ENCODE measurements around the gene SRD5A3. TPM values are rescaled to one million over a fixed set of nuclear protein-coding genes. Genes with fewer than 3 reads are reported as not detected.

The SRD5A3 gene
- total RNA-seq, 1 experiment from 2014 or later = 26.1 TPM

GRCh38 chr4:55398461-55398860, 52.4 kb downstream of the SRD5A3 start:
- Mint-ChIP-seq H3K27me3 (ENCODE audit: insufficient read depth, unreplicated experiment) (no peaks in the 10 kb centered on the region), H3K4me3 (ENCODE audit: unreplicated experiment) (peak overlapping the region; percentile 93), H3K9me3 (ENCODE audit: unreplicated experiment) (no peaks in the 10 kb centered on the region), H3K36me3 (ENCODE audit: insufficient read depth, unreplicated experiment) (peaks cover 71% of the 10 kb centered on the region), H3K27ac (ENCODE audit: low read depth, unreplicated experiment) (peak overlapping the region; percentile 98), H3K4me1 (ENCODE audit: insufficient read depth, unreplicated experiment) (peaks cover 28% of the 10 kb centered on the region)
- ChIA-PET POLR2A (interaction anchor here (0.6 to 8.8 kb wide), 20 partner anchors 10 to 1510 kb away, joined by 3 to 387 read pairs (median 5); partner anchors contain the start of genes CLOCK, NMU, PAICS and PPAT), CTCF (interaction anchor here (0.9 to 2.7 kb wide), 9 partner anchors 9 to 468 kb away, joined by 3 to 37 read pairs (median 4); partner anchors contain the start of gene SRD5A3)
- no TSS peak for BruUV-seq (replicated peaks)
- TF ChIP-seq, protein P1, sequence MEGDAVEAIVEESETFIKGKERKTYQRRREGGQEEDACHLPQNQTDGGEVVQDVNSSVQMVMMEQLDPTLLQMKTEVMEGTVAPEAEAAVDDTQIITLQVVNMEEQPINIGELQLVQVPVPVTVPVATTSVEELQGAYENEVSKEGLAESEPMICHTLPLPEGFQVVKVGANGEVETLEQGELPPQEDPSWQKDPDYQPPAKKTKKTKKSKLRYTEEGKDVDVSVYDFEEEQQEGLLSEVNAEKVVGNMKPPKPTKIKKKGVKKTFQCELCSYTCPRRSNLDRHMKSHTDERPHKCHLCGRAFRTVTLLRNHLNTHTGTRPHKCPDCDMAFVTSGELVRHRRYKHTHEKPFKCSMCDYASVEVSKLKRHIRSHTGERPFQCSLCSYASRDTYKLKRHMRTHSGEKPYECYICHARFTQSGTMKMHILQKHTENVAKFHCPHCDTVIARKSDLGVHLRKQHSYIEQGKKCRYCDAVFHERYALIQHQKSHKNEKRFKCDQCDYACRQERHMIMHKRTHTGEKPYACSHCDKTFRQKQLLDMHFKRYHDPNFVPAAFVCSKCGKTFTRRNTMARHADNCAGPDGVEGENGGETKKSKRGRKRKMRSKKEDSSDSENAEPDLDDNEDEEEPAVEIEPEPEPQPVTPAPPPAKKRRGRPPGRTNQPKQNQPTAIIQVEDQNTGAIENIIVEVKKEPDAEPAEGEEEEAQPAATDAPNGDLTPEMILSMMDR (IDR thresholded peaks at IDR 0.05; ENCODE audit: unreplicated experiment) = no peak
- peak; percentile 49 for DNase-seq (ENCODE audit: unreplicated experiment)
- intact Hi-C loops (cut with micrococcal nuclease) = loop anchor here (1.0 to 5.0 kb wide), 3 partner anchors 52 to 469 kb away; partner anchors contain the start of genes CLOCK and SRD5A3

DNA sequence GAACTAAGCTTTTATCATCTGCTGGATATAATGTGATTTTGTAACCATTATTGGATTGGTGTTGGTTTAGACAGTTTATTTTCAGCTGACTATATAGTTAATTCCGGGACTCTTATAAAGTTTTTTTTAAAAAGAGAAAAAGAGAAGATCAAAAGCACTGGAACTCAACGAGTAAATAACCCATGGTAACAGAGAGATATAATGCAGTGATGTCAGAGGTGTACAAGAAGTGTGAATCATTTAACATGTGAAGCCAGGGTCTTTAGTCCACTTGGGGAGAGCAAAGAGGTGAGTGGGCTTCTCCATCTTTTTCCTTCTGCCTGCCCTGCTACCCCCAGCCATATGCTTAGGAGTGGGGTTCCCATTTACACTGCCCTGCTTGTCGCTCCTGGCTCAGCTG, 52.9 kb downstream of the SRD5A3 start:
- no TSS peak for BruUV-seq (replicated peaks)
- TF ChIP-seq, protein P1 (IDR thresholded peaks at IDR 0.05; ENCODE audit: unreplicated experiment) = no peak
- intact Hi-C loops (cut with micrococcal nuclease) = loop anchor here (1.0 to 5.0 kb wide), 3 partner anchors 53 to 468 kb away; partner anchors contain the start of genes CLOCK and SRD5A3
- ChIA-PET POLR2A (interaction anchor here (0.6 to 8.8 kb wide), 13 partner anchors 10 to 1509 kb away, joined by 3 to 387 read pairs (median 5); partner anchors contain the start of genes CLOCK, NMU and SRD5A3), CTCF (interaction anchor here (0.9 to 2.7 kb wide), 10 partner anchors 9 to 87 kb away, joined by 3 to 37 read pairs (median 3); partner anchors contain the start of gene SRD5A3)
- Mint-ChIP-seq H3K36me3 (ENCODE audit: insufficient read depth, unreplicated experiment) (peaks cover 75% of the 10 kb centered on the region), H3K4me1 (ENCODE audit: insufficient read depth, unreplicated experiment) (peaks cover 33% of the 10 kb centered on the region), H3K27ac (ENCODE audit: low read depth, unreplicated experiment) (peak overlapping the region; percentile 98), H3K9me3 (ENCODE audit: unreplicated experiment) (no peaks in the 10 kb centered on the region), H3K4me3 (ENCODE audit: unreplicated experiment) (peak overlapping the region; percentile 93), H3K27me3 (ENCODE audit: insufficient read depth, unreplicated experiment) (no peaks in the 10 kb centered on the region)
- no peak for DNase-seq (ENCODE audit: unreplicated experiment)

DNA sequence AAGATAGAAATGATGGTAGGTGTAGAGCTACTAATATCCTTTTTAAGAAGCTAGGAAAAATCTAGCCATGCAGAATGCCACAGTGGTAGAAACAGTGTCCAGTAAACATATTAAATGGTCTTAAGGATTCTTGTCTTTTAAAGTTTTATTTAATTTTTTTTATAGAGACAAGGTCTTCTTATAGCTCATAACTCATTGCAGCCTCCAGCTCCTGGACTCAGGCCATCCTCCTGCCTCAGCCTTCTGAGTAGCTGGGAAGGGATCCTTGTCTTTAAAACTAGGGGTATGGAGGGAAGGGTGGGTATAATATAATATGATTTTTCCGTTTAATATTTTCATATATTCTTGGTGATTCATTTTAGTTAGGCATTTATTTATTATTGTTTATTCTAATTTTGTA, 53.5 kb downstream of the SRD5A3 start:
- peaks cover 34% of the 10 kb centered on the region for H3K4me1 Mint-ChIP-seq (ENCODE audit: insufficient read depth, unreplicated experiment)
- peaks cover 81% of the 10 kb centered on the region for H3K36me3 Mint-ChIP-seq (ENCODE audit: insufficient read depth, unreplicated experiment)
- intact Hi-C loops (cut with micrococcal nuclease) = loop anchor here (5.0 kb wide), 2 partner anchors 148 to 468 kb away; partner anchors contain the start of gene CLOCK
- TF ChIP-seq, protein P1 (IDR thresholded peaks at IDR 0.05; ENCODE audit: unreplicated experiment) = no peak
- no peak for DNase-seq (ENCODE audit: unreplicated experiment)
- H3K27me3 Mint-ChIP-seq (ENCODE audit: insufficient read depth, unreplicated experiment) = no peaks in the 10 kb centered on the region
- ChIA-PET CTCF (interaction anchor here (0.6 to 2.7 kb wide), 8 partner anchors 11 to 425 kb away, joined by 3 to 37 read pairs (median 3); partner anchors contain the start of gene SRD5A3), POLR2A (interaction anchor here (0.6 to 8.8 kb wide), 8 partner anchors 9 to 362 kb away, joined by 3 to 387 read pairs (median 12); partner anchors contain the start of genes NMU and SRD5A3)
- no TSS peak for BruUV-seq (replicated peaks)
- H3K4me3 Mint-ChIP-seq (ENCODE audit: unreplicated experiment) = peak overlapping the region; percentile 93
- H3K9me3 Mint-ChIP-seq (ENCODE audit: unreplicated experiment) = no peaks in the 10 kb centered on the region
- H3K27ac Mint-ChIP-seq (ENCODE audit: low read depth, unreplicated experiment) = peak overlapping the region; percentile 98

DNA sequence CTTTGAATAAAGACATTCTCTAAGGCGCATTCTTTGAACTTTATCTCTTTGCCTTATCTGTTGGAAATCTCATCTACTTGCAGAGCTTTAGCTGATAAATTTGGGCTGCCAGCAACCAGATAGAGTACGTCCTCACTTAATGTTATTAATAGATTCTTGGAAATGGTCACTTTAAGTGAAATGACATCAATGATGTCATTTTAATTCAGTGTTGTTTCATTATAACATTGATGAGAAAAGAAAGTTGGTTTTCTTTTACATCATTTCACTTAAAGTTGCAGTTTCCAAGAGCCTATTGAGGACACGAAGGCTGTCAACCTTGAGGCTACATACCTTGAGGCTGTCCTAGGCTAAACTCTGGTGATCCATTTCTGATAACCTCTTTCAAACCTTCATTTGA, 59.0 kb downstream of the SRD5A3 start:
- no TSS peak for BruUV-seq (replicated peaks)
- no peaks in the 10 kb centered on the region for H3K9me3 Mint-ChIP-seq (ENCODE audit: unreplicated experiment)
- H3K4me3 Mint-ChIP-seq (ENCODE audit: unreplicated experiment) = no peak overlapping the region
- CTCF ChIA-PET = interaction anchor here (1.2 to 2.4 kb wide), 2 partner anchors 59 to 60 kb away, joined by 5 to 7 read pairs; partner anchors contain the start of gene SRD5A3
- intact Hi-C loops (cut with micrococcal nuclease) = no loop called here
- H3K27ac Mint-ChIP-seq (ENCODE audit: low read depth, unreplicated experiment) = no peak overlapping the region
- no peaks in the 10 kb centered on the region for H3K27me3 Mint-ChIP-seq (ENCODE audit: insufficient read depth, unreplicated experiment)
- TF ChIP-seq, protein P1 (IDR thresholded peaks at IDR 0.05; ENCODE audit: unreplicated experiment) = no peak
- no peak for DNase-seq (ENCODE audit: unreplicated experiment)
- H3K4me1 Mint-ChIP-seq (ENCODE audit: insufficient read depth, unreplicated experiment) = peaks cover 27% of the 10 kb centered on the region
- H3K36me3 Mint-ChIP-seq (ENCODE audit: insufficient read depth, unreplicated experiment) = peaks cover 65% of the 10 kb centered on the region
- POLR2A ChIA-PET = interaction anchor here (0.7 to 3.0 kb wide), 7 partner anchors 9 to 443 kb away, joined by 3 to 17 read pairs (median 3); partner anchors contain the start of gene TMEM165

Measured in MCF 10A (cell line).